Neural crest cell (in vitro differentiated cells): ENCODE measurements around the gene EDEM3. TPM values are rescaled to one million over a fixed set of nuclear protein-coding genes. Genes with fewer than 3 reads are reported as not detected.

ENCODE experiments used
- DNase-seq: peaks from one replicate; pipeline ENCODE4 v3.0.0; 2021; ENCODE audit warnings: low read depth, mixed read lengths, low spot score
- H3K27ac Mint-ChIP-seq: one replicate; pipeline ENCODE4 v1.8.0; 2021; ENCODE audit warnings: mild to moderate bottlenecking, mixed read lengths; ENCODE audit not compliant: unreplicated experiment
- H3K27me3 Mint-ChIP-seq: 2 replicates; pipeline ENCODE4 v1.8.0; 2021; ENCODE audit warnings: low read depth, mild to moderate bottlenecking, mixed read lengths
- H3K36me3 Mint-ChIP-seq: 2 replicates; pipeline ENCODE4 v1.8.0; 2021; ENCODE audit warnings: low read depth, mild to moderate bottlenecking, mixed read lengths
- H3K4me1 Mint-ChIP-seq: 2 replicates; pipeline ENCODE4 v1.8.0; 2021; ENCODE audit warnings: mixed read lengths
- H3K4me3 Mint-ChIP-seq: one replicate; pipeline ENCODE4 v1.8.0; 2021; ENCODE audit warnings: mild to moderate bottlenecking, mixed read lengths
- H3K9me3 Mint-ChIP-seq: 2 replicates; pipeline ENCODE4 v1.8.0; 2021; ENCODE audit warnings: mixed read lengths
- CTCF ChIP-seq: fragments of 200-600 bp; sonication (generic); conservative IDR thresholded peaks from 2 replicates; pipeline ENCODE4 v1.5.0; 2021; ENCODE audit warnings: antibody characterized with exemption, mild to moderate bottlenecking
- total RNA-seq: library from RNA; stranded (reverse); gene quantifications from 2 replicates; pipeline ENCODE4 v1.2.1, GENCODE V29; 2021

The EDEM3 gene
- total RNA-seq, 1 donor from 2014 or later: 19.8 TPM

- H3K27ac Mint-ChIP-seq: no peak overlapping the region
- peaks cover 51% of the 10 kb centered on the region for H3K27me3 Mint-ChIP-seq
- DNase-seq: no peak
- TF ChIP-seq CTCF: no peak
- no peaks in the 10 kb centered on the region for H3K36me3 Mint-ChIP-seq
- peak overlapping the region; percentile 18 for H3K4me3 Mint-ChIP-seq
- H3K9me3 Mint-ChIP-seq: no peaks in the 10 kb centered on the region
- H3K4me1 Mint-ChIP-seq: peaks cover 31% of the 10 kb centered on the region
Measured at GRCh38 chr1:184669391-184669790, 85.3 kb downstream of the EDEM3 start.

- no peak overlapping the region for H3K4me3 Mint-ChIP-seq
- no peaks in the 10 kb centered on the region for H3K9me3 Mint-ChIP-seq
- no peaks in the 10 kb centered on the region for H3K36me3 Mint-ChIP-seq
- peaks cover 33% of the 10 kb centered on the region for H3K4me1 Mint-ChIP-seq
- TF ChIP-seq CTCF: no peak
- peaks cover 38% of the 10 kb centered on the region for H3K27me3 Mint-ChIP-seq
- H3K27ac Mint-ChIP-seq: no peak overlapping the region
- DNase-seq: no peak
Measured at GRCh38 chr1:184665360-184665759, 89.3 kb downstream of the EDEM3 start.

- no peak overlapping the region for H3K27ac Mint-ChIP-seq
- peaks cover 36% of the 10 kb centered on the region for H3K27me3 Mint-ChIP-seq
- H3K9me3 Mint-ChIP-seq: no peaks in the 10 kb centered on the region
- peaks cover 29% of the 10 kb centered on the region for H3K4me1 Mint-ChIP-seq
- no peaks in the 10 kb centered on the region for H3K36me3 Mint-ChIP-seq
- DNase-seq: no peak
- no peak for TF ChIP-seq CTCF
- H3K4me3 Mint-ChIP-seq: no peak overlapping the region
Measured at GRCh38 chr1:184664661-184665060, 90.0 kb downstream of the EDEM3 start.

GRCh38 chr1:184664042-184664660 is 90.5 kb downstream of the EDEM3 start:
- Mint-ChIP-seq H3K4me1 (peaks cover 24% of the 10 kb centered on the region), H3K9me3 (no peaks in the 10 kb centered on the region), H3K27me3 (peaks cover 34% of the 10 kb centered on the region), H3K36me3 (no peaks in the 10 kb centered on the region), H3K27ac (no peak overlapping the region), H3K4me3 (peak overlapping the region; percentile 41)
- peak; percentile 77 for DNase-seq
- TF ChIP-seq CTCF: peak; percentile 93

GRCh38 chr1:184661801-184662200 is 92.9 kb downstream of the EDEM3 start:
- H3K4me3 Mint-ChIP-seq: no peak overlapping the region
- H3K27me3 Mint-ChIP-seq: peaks cover 24% of the 10 kb centered on the region
- H3K36me3 Mint-ChIP-seq: no peaks in the 10 kb centered on the region
- no peak for DNase-seq
- TF ChIP-seq CTCF: no peak
- H3K9me3 Mint-ChIP-seq: no peaks in the 10 kb centered on the region
- no peak overlapping the region for H3K27ac Mint-ChIP-seq
- H3K4me1 Mint-ChIP-seq: peaks cover 12% of the 10 kb centered on the region
